WTC11 (cell line): ENCODE results near the gene B3GNT9. TPM values are rescaled to one million over a fixed set of nuclear protein-coding genes. Genes with fewer than 3 reads are reported as not detected.

ENCODE experiments used
- ATAC-seq: fragments of 200-7000 bp; cut with Tn5 transposase; 2 replicates; pipeline ENCODE4 v1.10.0; 2021; ENCODE audit warnings: mild to moderate bottlenecking, moderate library complexity
- CTCF ChIA-PET: fragments of 300-600 bp; sonication (Branson Sonifier 250); formaldehyde crosslinking; loops from one replicate; lab custom pipeline; 2021; ENCODE audit warnings: antibody characterized with exemption; lab: Charles Lee
- POLR2A ChIA-PET: fragments of 350-600 bp; sonication (Branson Sonifier 250); formaldehyde crosslinking; loops from one replicate; lab custom pipeline; 2021; ENCODE audit warnings: antibody characterized with exemption; lab: Charles Lee
- DNase-seq: peaks from one replicate; pipeline ENCODE4 v3.0.0; 2021; ENCODE audit warnings: low spot score
- H3K27ac Mint-ChIP-seq: 2 replicates; pipeline ENCODE4 v1.8.0; 2021; ENCODE audit warnings: mixed read lengths
- H3K27me3 Mint-ChIP-seq: 2 replicates; pipeline ENCODE4 v1.8.0; 2021; ENCODE audit warnings: low read depth, mild to moderate bottlenecking, moderate library complexity, mixed read lengths
- H3K36me3 Mint-ChIP-seq: 2 replicates; pipeline ENCODE4 v1.8.0; 2021; ENCODE audit warnings: mixed read lengths
- H3K4me1 Mint-ChIP-seq: 2 replicates; pipeline ENCODE4 v1.8.0; 2022; ENCODE audit warnings: mixed read lengths
- H3K4me3 Mint-ChIP-seq: 2 replicates; pipeline ENCODE4 v1.8.0; 2021; ENCODE audit warnings: mild to moderate bottlenecking, moderate library complexity, mixed read lengths
- H3K9me3 Mint-ChIP-seq: 2 replicates; pipeline ENCODE4 v1.8.0; 2021; ENCODE audit warnings: mixed read lengths
- E2F4 ChIP-seq: sonication (generic); formaldehyde crosslinking; IDR thresholded peaks from 2 replicates; pipeline ENCODE4 v1.8.1; 2022; ENCODE audit warnings: low read depth, mild to moderate bottlenecking, moderate library complexity, missing genetic modification reagents, borderline replicate concordance
- FOXK1 ChIP-seq: sonication (generic); formaldehyde crosslinking; IDR thresholded peaks from 2 replicates; pipeline ENCODE4 v1.8.0; 2022; ENCODE audit warnings: mild to moderate bottlenecking, moderate library complexity, missing genetic modification reagents
- GABPB1 ChIP-seq: sonication (generic); formaldehyde crosslinking; IDR thresholded peaks from 2 replicates; pipeline ENCODE4 v1.8.1; 2023; ENCODE audit warnings: mild to moderate bottlenecking, missing genetic modification reagents
- KAT7 ChIP-seq: sonication (generic); formaldehyde crosslinking; IDR thresholded peaks from 2 replicates; pipeline ENCODE4 v1.8.1; 2023; ENCODE audit warnings: missing genetic modification reagents, mild to moderate bottlenecking, borderline replicate concordance
- ZNF219 ChIP-seq: sonication (generic); formaldehyde crosslinking; IDR thresholded peaks from 2 replicates; pipeline ENCODE4 v1.8.0; 2023; ENCODE audit warnings: missing genetic modification reagents, mild to moderate bottlenecking, borderline replicate concordance
- ZNF232 ChIP-seq: sonication (generic); formaldehyde crosslinking; IDR thresholded peaks from 2 replicates; pipeline ENCODE4 v1.8.0; 2022; ENCODE audit warnings: mild to moderate bottlenecking, missing genetic modification reagents
- ZSCAN18 ChIP-seq: fragments of 250-450 bp; sonication (Bioruptor Pico); IDR thresholded peaks from 2 replicates; pipeline ENCODE4 v2.1.2; 2022; ENCODE audit warnings: mild to moderate bottlenecking, moderate library complexity
- total RNA-seq: library from RNA; stranded (reverse); gene quantifications from 3 replicates; pipeline ENCODE4 v1.2.3, GENCODE V29; 2021
- TF ChIP-seq, protein P1 (sequence below): sonication (generic); formaldehyde crosslinking; IDR thresholded peaks from 2 replicates; pipeline ENCODE4 v1.8.1; 2022; ENCODE audit warnings: missing genetic modification reagents, borderline replicate concordance
- TF ChIP-seq, protein P2 (sequence below): sonication (generic); formaldehyde crosslinking; IDR thresholded peaks from 2 replicates; pipeline ENCODE4 v1.8.0; 2022; ENCODE audit warnings: mild to moderate bottlenecking, missing genetic modification reagents
- TF ChIP-seq, protein P3 (sequence below): sonication (generic); formaldehyde crosslinking; IDR thresholded peaks from 2 replicates; pipeline ENCODE4 v1.8.1; 2023; ENCODE audit warnings: mild to moderate bottlenecking, moderate library complexity, missing genetic modification reagents
- TF ChIP-seq, protein P4 (sequence below): sonication (generic); formaldehyde crosslinking; IDR thresholded peaks from 2 replicates; pipeline ENCODE4 v1.8.1; 2023; ENCODE audit warnings: mild to moderate bottlenecking, missing genetic modification reagents

Gene B3GNT9
- total RNA-seq, 1 experiment from 2014 or later = 6.4 TPM

- TF ChIP-seq, protein P1, sequence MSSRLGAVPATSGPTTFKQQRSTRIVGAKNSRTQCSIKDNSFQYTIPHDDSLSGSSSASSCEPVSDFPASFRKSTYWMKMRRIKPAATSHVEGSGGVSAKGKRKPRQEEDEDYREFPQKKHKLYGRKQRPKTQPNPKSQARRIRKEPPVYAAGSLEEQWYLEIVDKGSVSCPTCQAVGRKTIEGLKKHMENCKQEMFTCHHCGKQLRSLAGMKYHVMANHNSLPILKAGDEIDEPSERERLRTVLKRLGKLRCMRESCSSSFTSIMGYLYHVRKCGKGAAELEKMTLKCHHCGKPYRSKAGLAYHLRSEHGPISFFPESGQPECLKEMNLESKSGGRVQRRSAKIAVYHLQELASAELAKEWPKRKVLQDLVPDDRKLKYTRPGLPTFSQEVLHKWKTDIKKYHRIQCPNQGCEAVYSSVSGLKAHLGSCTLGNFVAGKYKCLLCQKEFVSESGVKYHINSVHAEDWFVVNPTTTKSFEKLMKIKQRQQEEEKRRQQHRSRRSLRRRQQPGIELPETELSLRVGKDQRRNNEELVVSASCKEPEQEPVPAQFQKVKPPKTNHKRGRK (CRISPR knock-in tag) = no peak
- TF ChIP-seq FOXK1 (CRISPR knock-in tag) = peak; percentile 54
- TF ChIP-seq, protein P2, sequence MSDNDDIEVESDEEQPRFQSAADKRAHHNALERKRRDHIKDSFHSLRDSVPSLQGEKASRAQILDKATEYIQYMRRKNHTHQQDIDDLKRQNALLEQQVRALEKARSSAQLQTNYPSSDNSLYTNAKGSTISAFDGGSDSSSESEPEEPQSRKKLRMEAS = peak; percentile 77
Observed at GRCh38 chr16:67183627-67184452, 33.0 kb upstream of the B3GNT9 start, which contains the start of gene MATCAP1 (continued).

- no peak for TF ChIP-seq ZNF219
- TF ChIP-seq, protein P1 (CRISPR knock-in tag) = no peak
- no peak for TF ChIP-seq ZSCAN18 (CRISPR knock-in tag)
- TF ChIP-seq, protein P3, sequence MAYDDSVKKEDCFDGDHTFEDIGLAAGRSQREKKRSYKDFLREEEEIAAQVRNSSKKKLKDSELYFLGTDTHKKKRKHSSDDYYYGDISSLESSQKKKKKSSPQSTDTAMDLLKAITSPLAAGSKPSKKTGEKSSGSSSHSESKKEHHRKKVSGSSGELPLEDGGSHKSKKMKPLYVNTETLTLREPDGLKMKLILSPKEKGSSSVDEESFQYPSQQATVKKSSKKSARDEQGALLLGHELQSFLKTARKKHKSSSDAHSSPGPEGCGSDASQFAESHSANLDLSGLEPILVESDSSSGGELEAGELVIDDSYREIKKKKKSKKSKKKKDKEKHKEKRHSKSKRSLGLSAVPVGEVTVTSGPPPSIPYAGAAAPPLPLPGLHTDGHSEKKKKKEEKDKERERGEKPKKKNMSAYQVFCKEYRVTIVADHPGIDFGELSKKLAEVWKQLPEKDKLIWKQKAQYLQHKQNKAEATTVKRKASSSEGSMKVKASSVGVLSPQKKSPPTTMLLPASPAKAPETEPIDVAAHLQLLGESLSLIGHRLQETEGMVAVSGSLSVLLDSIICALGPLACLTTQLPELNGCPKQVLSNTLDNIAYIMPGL (CRISPR knock-in tag) = no peak
- TF ChIP-seq E2F4 = no peak
- TF ChIP-seq, protein P4, sequence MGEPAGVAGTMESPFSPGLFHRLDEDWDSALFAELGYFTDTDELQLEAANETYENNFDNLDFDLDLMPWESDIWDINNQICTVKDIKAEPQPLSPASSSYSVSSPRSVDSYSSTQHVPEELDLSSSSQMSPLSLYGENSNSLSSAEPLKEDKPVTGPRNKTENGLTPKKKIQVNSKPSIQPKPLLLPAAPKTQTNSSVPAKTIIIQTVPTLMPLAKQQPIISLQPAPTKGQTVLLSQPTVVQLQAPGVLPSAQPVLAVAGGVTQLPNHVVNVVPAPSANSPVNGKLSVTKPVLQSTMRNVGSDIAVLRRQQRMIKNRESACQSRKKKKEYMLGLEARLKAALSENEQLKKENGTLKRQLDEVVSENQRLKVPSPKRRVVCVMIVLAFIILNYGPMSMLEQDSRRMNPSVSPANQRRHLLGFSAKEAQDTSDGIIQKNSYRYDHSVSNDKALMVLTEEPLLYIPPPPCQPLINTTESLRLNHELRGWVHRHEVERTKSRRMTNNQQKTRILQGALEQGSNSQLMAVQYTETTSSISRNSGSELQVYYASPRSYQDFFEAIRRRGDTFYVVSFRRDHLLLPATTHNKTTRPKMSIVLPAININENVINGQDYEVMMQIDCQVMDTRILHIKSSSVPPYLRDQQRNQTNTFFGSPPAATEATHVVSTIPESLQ (CRISPR knock-in tag) = no peak
- no peak for TF ChIP-seq GABPB1 (CRISPR knock-in tag)
- TF ChIP-seq ZNF232 (CRISPR knock-in tag) = peak; percentile 6; the same call in 1 of the 2 replicates
- Mint-ChIP-seq H3K27ac (no peak overlapping the region), H3K4me1 (peaks cover 23% of the 10 kb centered on the region), H3K27me3 (peaks cover 34% of the 10 kb centered on the region), H3K36me3 (no peaks in the 10 kb centered on the region), H3K4me3 (no peak overlapping the region), H3K9me3 (no peaks in the 10 kb centered on the region)
- DNase-seq = no peak
- POLR2A ChIA-PET = no interaction called here
- CTCF ChIA-PET = interaction anchor here (1.4 to 4.4 kb wide), 4 partner anchors 9 to 230 kb away, joined by 4 to 49 read pairs (median 20); partner anchors contain the start of gene NOL3
- ATAC-seq = no peak
Observed at GRCh38 chr16:67183284-67183626, 32.5 kb upstream of the B3GNT9 start.

- H3K36me3 Mint-ChIP-seq = peaks cover 3% of the 10 kb centered on the region; the same call in 1 of the 2 replicates
- ChIA-PET POLR2A (interaction anchor here (0.7 kb wide), 1 partner anchor 65 kb away, joined by 3 read pairs; the partner anchor contains the start of gene FHOD1), CTCF (interaction anchor here (1.5 to 4.4 kb wide), 2 partner anchors 12 to 28 kb away, joined by 9 to 49 read pairs; partner anchors contain the start of gene NOL3)
- no peak for TF ChIP-seq ZNF232 (CRISPR knock-in tag)
- no peak for TF ChIP-seq KAT7 (CRISPR knock-in tag)
- no peak for ATAC-seq
- H3K4me1 Mint-ChIP-seq = peaks cover 29% of the 10 kb centered on the region
- H3K9me3 Mint-ChIP-seq = no peaks in the 10 kb centered on the region
- DNase-seq = no peak
- no peak overlapping the region for H3K27ac Mint-ChIP-seq
- H3K4me3 Mint-ChIP-seq = no peak overlapping the region
- H3K27me3 Mint-ChIP-seq = peaks cover 40% of the 10 kb centered on the region
Observed at GRCh38 chr16:67182288-67182687, 31.5 kb upstream of the B3GNT9 start.
